Endothelial cell of umbilical vein (primary cell): Measurements from ENCODE around the gene DNTT.

Source experiments
- CTCF ChIP-seq, 2 donors: IDR thresholded peaks; 1 replicate in 1 of 2; 2 replicates in 1 of 2; pipeline ENCODE4 v1.5.1; 2011; ENCODE audit warnings: low read length in 2 of 2, mild to moderate bottlenecking in 2 of 2, moderate library complexity in 2 of 2, control low read depth in 1 of 2, inconsistent platforms in 1 of 2, low read depth in 1 of 2; ENCODE audit not compliant: insufficient read depth in 1 of 2; ENCODE audit errors: extremely low read depth in 1 of 2
- EZH2 ChIP-seq: IDR thresholded peaks from 2 replicates; pipeline ENCODE4 v1.6.1; 2012; ENCODE audit warnings: borderline replicate concordance, low read depth, mild to moderate bottlenecking, moderate library complexity, low read length, inconsistent platforms; ENCODE audit not compliant: severe bottlenecking
- FOS ChIP-seq: IDR thresholded peaks from 2 replicates; pipeline ENCODE4 v1.6.1; 2011; ENCODE audit warnings: mild to moderate bottlenecking, low read length, moderate library complexity, borderline replicate concordance; ENCODE audit not compliant: insufficient read depth
- GATA2 ChIP-seq: IDR thresholded peaks from 2 replicates; pipeline ENCODE4 v1.7.0; 2011; ENCODE audit warnings: low read depth, mild to moderate bottlenecking, moderate library complexity, mixed read lengths, low read length; ENCODE audit not compliant: insufficient read length, insufficient read depth
- JUN ChIP-seq: IDR thresholded peaks from 2 replicates; pipeline ENCODE4 v1.6.1; 2011; ENCODE audit warnings: borderline replicate concordance, low read depth; ENCODE audit not compliant: insufficient read length, insufficient read depth
- MAX ChIP-seq: IDR thresholded peaks from 2 replicates; pipeline ENCODE4 v1.6.1; 2011; ENCODE audit not compliant: insufficient read depth, insufficient read length
- POLR2A ChIP-seq: IDR thresholded peaks from 2 replicates; pipeline ENCODE4 v1.6.1; 2012; ENCODE audit warnings: low read depth, mild to moderate bottlenecking, control low read depth, low read length
- POLR2AphosphoS5 ChIP-seq: IDR thresholded peaks from 2 replicates; pipeline ENCODE4 v1.6.1; 2012; ENCODE audit warnings: low read depth, mild to moderate bottlenecking, control low read depth, low read length, moderate library complexity; ENCODE audit not compliant: insufficient read depth

- no peak for TF ChIP-seq POLR2AphosphoS5
- TF ChIP-seq EZH2: no peak
- TF ChIP-seq POLR2A: no peak
- no peak for TF ChIP-seq JUN
- no peak for TF ChIP-seq MAX
- TF ChIP-seq CTCF (IDR thresholded peaks at IDR 0.05; ENCODE audit: extremely low read depth in 1 of 2, insufficient read depth in 1 of 2, low read depth in 1 of 2, low read length in 2 of 2): no peak
- no peak for TF ChIP-seq GATA2
- TF ChIP-seq FOS: no peak
Measured at GRCh38 chr10:96263669-96264068, 40.6 kb upstream of the DNTT start.
